Measurements from ENCODE around the gene CAPN1. TPM values are rescaled to one million over a fixed set of nuclear protein-coding genes. Genes with fewer than 3 reads are reported as not detected.
A peak's percentile ranks its signal among the peaks of the same experiment; 100 is the strongest.
"Not testable (repeated sequence)": the region's sequence is repeated elsewhere in the genome, so short reads cannot be mapped to it uniquely, and the experiment has no call there.

The CAPN1 gene
- total and polyA plus RNA-seq, 2 of the 13 experiments (the other 11 are each of a cell fraction or from before 2014, with no cell fraction given): 57.3 to 82.6 TPM

DNA sequence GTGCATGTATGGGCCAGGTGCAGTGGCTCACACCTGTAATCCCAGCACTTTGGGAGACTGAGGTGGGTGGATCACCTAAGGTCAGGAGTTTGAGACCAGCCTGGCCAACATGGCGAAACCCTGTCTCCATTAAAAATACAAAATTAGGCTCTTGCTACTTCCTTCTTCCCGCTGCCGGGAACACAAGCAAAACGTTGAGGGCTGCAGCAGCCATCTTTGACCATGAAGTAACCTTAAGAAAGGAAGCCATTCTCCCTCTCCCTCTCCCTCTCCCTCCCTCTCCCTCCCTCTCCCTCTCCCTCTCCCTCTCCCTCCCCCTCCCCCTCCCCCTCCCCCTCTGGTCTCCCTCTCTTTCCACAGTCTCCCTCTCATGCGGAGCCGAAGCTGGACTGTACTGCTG lies 56.6 kb downstream of the CAPN1 start:
- 71% methylated on average over 5 of the region's 6 CpGs for WGBS (ENCODE audit: low lambda C conversion rate)
- BruUV-seq (replicated peaks); in situ Hi-C loops (cut with HindIII; ENCODE audit: extremely low pct_ligation_motif_present, low pct_unique_long_range_greater_than_20kb); H2AFZ ChIP-seq (ENCODE audit: low read length); ATAC-seq; FAIRE-seq; H3K36me3 ChIP-seq (replicated peaks in 1 of 2; ENCODE audit: control insufficient read depth in 1 of 2, insufficient read depth in 2 of 2, low read length in 2 of 2); H3K27me3 ChIP-seq (ENCODE audit: control insufficient read depth in 1 of 2, insufficient read depth in 2 of 2, low read length in 2 of 2); H3K9me3 ChIP-seq (ENCODE audit: low read length); H3K79me2 ChIP-seq (ENCODE audit: insufficient read depth, low read length); intact Hi-C loops (cut with micrococcal nuclease; ENCODE audit: unreplicated experiment); H4K20me1 ChIP-seq (ENCODE audit: insufficient read depth, low read length); H3K27ac ChIP-seq (ENCODE audit: extremely low read length, insufficient read depth, low read length); CTCF ChIA-PET (ENCODE audit: low intra/inter-chr PET ratio, low total read pairs); H3K4me2 ChIP-seq (ENCODE audit: low read depth, low read length); DNase-seq (ENCODE audit: low spot score); POLR2A ChIA-PET; H3K4me3 ChIP-seq (replicated peaks in 1 of 3; ENCODE audit: insufficient read depth in 1 of 3, low read depth in 2 of 3, low read length in 3 of 3); H3K9ac ChIP-seq (ENCODE audit: insufficient read depth, low read depth, low read length): not testable (repeated sequence)
- H3K4me1 ChIP-seq (ENCODE audit: insufficient read depth, low read length): peaks cover 26% of the 10 kb centered on the region; the same call in 1 of the 2 replicates
- peak; percentile 66 for TF ChIP-seq HNRNPK (IDR thresholded peaks at IDR 0.05; ENCODE audit: low read depth, low read length, poor library complexity, severe bottlenecking)

GRCh38 chr11:65241134-65241533 lies 59.4 kb downstream of the CAPN1 start:
- no peak for ATAC-seq
- no peak overlapping the region for H2AFZ ChIP-seq (ENCODE audit: low read length)
- no peak for DNase-seq (ENCODE audit: low spot score)
- 76% methylated on average over 5 of the region's 5 CpGs for WGBS (ENCODE audit: low lambda C conversion rate)
- intact Hi-C loops (cut with micrococcal nuclease; ENCODE audit: unreplicated experiment) (no loop called here), in situ Hi-C loops (cut with HindIII; ENCODE audit: extremely low pct_ligation_motif_present, low pct_unique_long_range_greater_than_20kb) (no loop called here)
- BruUV-seq (replicated peaks): no TSS peak
- H3K79me2 ChIP-seq (ENCODE audit: insufficient read depth, low read length): no peaks in the 10 kb centered on the region
- FAIRE-seq: no peak
- ChIA-PET POLR2A (no interaction called here), CTCF (ENCODE audit: low intra/inter-chr PET ratio, low total read pairs) (no interaction called here)
- no peak overlapping the region for H3K4me3 ChIP-seq (replicated peaks in 1 of 3; ENCODE audit: insufficient read depth in 1 of 3, low read depth in 2 of 3, low read length in 3 of 3)
- H3K9me3 ChIP-seq (ENCODE audit: low read length): peaks cover 6% of the 10 kb centered on the region; the same call in 1 of the 2 replicates
- H3K4me1 ChIP-seq (ENCODE audit: insufficient read depth, low read length): peaks cover 26% of the 10 kb centered on the region; the same call in 1 of the 2 replicates
- H3K9ac ChIP-seq (ENCODE audit: insufficient read depth, low read depth, low read length): no peak overlapping the region
- H4K20me1 ChIP-seq (ENCODE audit: insufficient read depth, low read length): no peaks in the 10 kb centered on the region
- no peak overlapping the region for H3K27ac ChIP-seq (ENCODE audit: extremely low read length, insufficient read depth, low read length)
- H3K4me2 ChIP-seq (ENCODE audit: low read depth, low read length): no peak overlapping the region
- no peaks in the 10 kb centered on the region for H3K36me3 ChIP-seq (replicated peaks in 1 of 2; ENCODE audit: control insufficient read depth in 1 of 2, insufficient read depth in 2 of 2, low read length in 2 of 2)
- H3K27me3 ChIP-seq (ENCODE audit: control insufficient read depth in 1 of 2, insufficient read depth in 2 of 2, low read length in 2 of 2): no peaks in the 10 kb centered on the region; a peak in 1 of 5 replicates
- TF ChIP-seq ZNF567 (CRISPR knock-in tag; IDR thresholded peaks at IDR 0.05; ENCODE audit: borderline replicate concordance) (no peak), ARID2 (CRISPR knock-in tag; IDR thresholded peaks at IDR 0.05; ENCODE audit: borderline replicate concordance) (no peak), SIN3A (IDR thresholded peaks at IDR 0.05; ENCODE audit: borderline replicate concordance, low read depth, low read length) (no peak), NBN (conservative IDR thresholded peaks at IDR 0.05) (no peak), ZFP36 (IDR thresholded peaks at IDR 0.05; ENCODE audit: borderline replicate concordance, low read depth, low read length, partially characterized antibody) (no peak), ZNF570 (CRISPR knock-in tag; IDR thresholded peaks at IDR 0.05; ENCODE audit: borderline replicate concordance) (no peak), PCBP1 (IDR thresholded peaks at IDR 0.05; ENCODE audit: borderline replicate concordance, low read depth, low read length) (no peak), ZNF224 (CRISPR knock-in tag; IDR thresholded peaks at IDR 0.05) (no peak), TBL1XR1 (IDR thresholded peaks at IDR 0.05; ENCODE audit: borderline replicate concordance, low read length, partially characterized antibody) (no peak)
- TF ChIP-seq, protein P1, sequence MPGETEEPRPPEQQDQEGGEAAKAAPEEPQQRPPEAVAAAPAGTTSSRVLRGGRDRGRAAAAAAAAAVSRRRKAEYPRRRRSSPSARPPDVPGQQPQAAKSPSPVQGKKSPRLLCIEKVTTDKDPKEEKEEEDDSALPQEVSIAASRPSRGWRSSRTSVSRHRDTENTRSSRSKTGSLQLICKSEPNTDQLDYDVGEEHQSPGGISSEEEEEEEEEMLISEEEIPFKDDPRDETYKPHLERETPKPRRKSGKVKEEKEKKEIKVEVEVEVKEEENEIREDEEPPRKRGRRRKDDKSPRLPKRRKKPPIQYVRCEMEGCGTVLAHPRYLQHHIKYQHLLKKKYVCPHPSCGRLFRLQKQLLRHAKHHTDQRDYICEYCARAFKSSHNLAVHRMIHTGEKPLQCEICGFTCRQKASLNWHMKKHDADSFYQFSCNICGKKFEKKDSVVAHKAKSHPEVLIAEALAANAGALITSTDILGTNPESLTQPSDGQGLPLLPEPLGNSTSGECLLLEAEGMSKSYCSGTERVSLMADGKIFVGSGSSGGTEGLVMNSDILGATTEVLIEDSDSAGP (CRISPR knock-in tag; IDR thresholded peaks at IDR 0.05; ENCODE audit: borderline replicate concordance): no peak
- TF ChIP-seq, protein P2, sequence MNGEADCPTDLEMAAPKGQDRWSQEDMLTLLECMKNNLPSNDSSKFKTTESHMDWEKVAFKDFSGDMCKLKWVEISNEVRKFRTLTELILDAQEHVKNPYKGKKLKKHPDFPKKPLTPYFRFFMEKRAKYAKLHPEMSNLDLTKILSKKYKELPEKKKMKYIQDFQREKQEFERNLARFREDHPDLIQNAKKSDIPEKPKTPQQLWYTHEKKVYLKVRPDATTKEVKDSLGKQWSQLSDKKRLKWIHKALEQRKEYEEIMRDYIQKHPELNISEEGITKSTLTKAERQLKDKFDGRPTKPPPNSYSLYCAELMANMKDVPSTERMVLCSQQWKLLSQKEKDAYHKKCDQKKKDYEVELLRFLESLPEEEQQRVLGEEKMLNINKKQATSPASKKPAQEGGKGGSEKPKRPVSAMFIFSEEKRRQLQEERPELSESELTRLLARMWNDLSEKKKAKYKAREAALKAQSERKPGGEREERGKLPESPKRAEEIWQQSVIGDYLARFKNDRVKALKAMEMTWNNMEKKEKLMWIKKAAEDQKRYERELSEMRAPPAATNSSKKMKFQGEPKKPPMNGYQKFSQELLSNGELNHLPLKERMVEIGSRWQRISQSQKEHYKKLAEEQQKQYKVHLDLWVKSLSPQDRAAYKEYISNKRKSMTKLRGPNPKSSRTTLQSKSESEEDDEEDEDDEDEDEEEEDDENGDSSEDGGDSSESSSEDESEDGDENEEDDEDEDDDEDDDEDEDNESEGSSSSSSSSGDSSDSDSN (CRISPR knock-in tag; IDR thresholded peaks at IDR 0.05): no peak
